ENCODE measurements around the gene ZNF771. TPM values are rescaled to one million over a fixed set of nuclear protein-coding genes. Genes with fewer than 3 reads are reported as not detected.

Gene ZNF771
- total RNA-seq: 10 to 100 TPM; 32.3 to 36.3 TPM

GRCh38 chr16:30407102-30407803 is at the start of gene ZNF771:
ZNF771 (plus strand) TSS chr16:30407606; CDS start chr16:30408054, 448 bp downstream.
- Histone ChIP-seq H3K27ac (peak within 1 kb of the TSS; percentile 76 to 85), H3K4me3 (peak within 1 kb of the TSS; percentile 69 to 75), H3K36me3 (no peaks in the 10 kb centered on the region), H3K9me3 (no peaks in the 10 kb centered on the region), H3K27me3 (replicated peaks; ENCODE audit: insufficient read depth) (no peaks in the 10 kb centered on the region), H3K4me1 (replicated peaks) (peaks cover 2% of the 10 kb centered on the region)
- intact Hi-C loops (cut with DNase I): loop anchor here (10.0 kb wide), 1 partner anchor 312 kb away; the partner anchor contains the start of genes TBX6 and YPEL3
- peak; percentile 69 for TF ChIP-seq POLR2AphosphoS5 (IDR thresholded peaks at IDR 0.05)
- TF ChIP-seq POLR2A (IDR thresholded peaks at IDR 0.05): peak; percentile 55
- peak in 1 of 4 experiments; percentile 24 for TF ChIP-seq CTCF (IDR thresholded peaks at IDR 0.05)
- WGBS: under 1% methylated on average over 46 of the region's 65 CpGs
- peak; percentile 92 for DNase-seq (ENCODE audit: low spot score)

GRCh38 chr16:30357715-30358576 is 49.5 kb upstream of the ZNF771 start:
- TF ChIP-seq POLR2A (IDR thresholded peaks at IDR 0.05): no peak
- TF ChIP-seq CTCF (IDR thresholded peaks at IDR 0.05): no peak
- TF ChIP-seq POLR2AphosphoS5 (IDR thresholded peaks at IDR 0.05): no peak
- Histone ChIP-seq H3K27me3 (replicated peaks; ENCODE audit: insufficient read depth) (no peaks in the 10 kb centered on the region), H3K4me3 (no peak overlapping the region), H3K36me3 (no peaks in the 10 kb centered on the region), H3K9me3 (no peaks in the 10 kb centered on the region), H3K27ac (no peak overlapping the region), H3K4me1 (replicated peaks) (peaks cover 9% of the 10 kb centered on the region)
- DNase-seq (ENCODE audit: low spot score): no peak
- intact Hi-C loops (cut with DNase I): no loop called here
- WGBS: 86% methylated on average over 35 of the region's 37 CpGs

GRCh38 chr16:30358577-30358936 is 48.8 kb upstream of the ZNF771 start:
- WGBS: 86% methylated on average over 8 of the region's 9 CpGs
- H3K36me3 ChIP-seq: no peaks in the 10 kb centered on the region
- H3K27me3 ChIP-seq (replicated peaks; ENCODE audit: insufficient read depth): no peaks in the 10 kb centered on the region
- no peaks in the 10 kb centered on the region for H3K9me3 ChIP-seq
- H3K4me1 ChIP-seq (replicated peaks): peaks cover 6% of the 10 kb centered on the region
- no peak overlapping the region for H3K27ac ChIP-seq
- DNase-seq (ENCODE audit: low spot score): no peak
- no peak overlapping the region for H3K4me3 ChIP-seq
- TF ChIP-seq POLR2A (IDR thresholded peaks at IDR 0.05) (no peak), CTCF (IDR thresholded peaks at IDR 0.05) (no peak), POLR2AphosphoS5 (IDR thresholded peaks at IDR 0.05) (no peak)
- intact Hi-C loops (cut with DNase I): no loop called here

- 86% methylated on average over 28 of the region's 28 CpGs for WGBS
- Histone ChIP-seq H3K27ac (no peak overlapping the region), H3K27me3 (replicated peaks; ENCODE audit: insufficient read depth) (no peaks in the 10 kb centered on the region), H3K36me3 (no peaks in the 10 kb centered on the region), H3K4me3 (no peak overlapping the region), H3K4me1 (replicated peaks) (peaks cover under 1% of the 10 kb centered on the region), H3K9me3 (no peaks in the 10 kb centered on the region)
- TF ChIP-seq CTCF (IDR thresholded peaks at IDR 0.05): no peak
- no peak for TF ChIP-seq POLR2A (IDR thresholded peaks at IDR 0.05)
- no peak for TF ChIP-seq POLR2AphosphoS5 (IDR thresholded peaks at IDR 0.05)
- intact Hi-C loops (cut with DNase I): no loop called here
- DNase-seq (ENCODE audit: low spot score): no peak
Measured at GRCh38 chr16:30358990-30359870, 48.2 kb upstream of the ZNF771 start.

Measured in prostate gland (tissue), 2 donors.